Endothelial cell of umbilical vein (primary cell): ENCODE results near the gene FTO. TPM values are rescaled to one million over a fixed set of nuclear protein-coding genes. Genes with fewer than 3 reads are reported as not detected.

Experiments used
- BruUV-seq: library from RNA; stranded (reverse); fragments of 400-500 nt; replicated peaks from 2 replicates; lab custom pipeline; 2021; lab: Mats Ljungman, UMichigan
- CTCF ChIA-PET: fragments of 300-600, 350-600 bp; sonication (Branson Sonifier 250); formaldehyde crosslinking; loops from one replicate; lab custom pipeline; 2021; ENCODE audit warnings: antibody characterized with exemption, inconsistent platforms; lab: Charles Lee
- POLR2A ChIA-PET: fragments of 300-600, 350-600 bp; sonication (Branson Sonifier 250); formaldehyde crosslinking; loops from one replicate; lab custom pipeline; 2021; ENCODE audit warnings: antibody characterized with exemption, inconsistent platforms; lab: Charles Lee
- DNase-seq: peaks from one replicate; pipeline ENCODE4 v3.0.0-alpha.2; 2011; ENCODE audit warnings: low read depth, low spot score
- FAIRE-seq: peaks from 2 replicates; lab custom pipeline; 2011; peaks lifted over from hg19 to GRCh38; lab: Jason Lieb, UNC
- H2AFZ ChIP-seq: 2 replicates; pipeline ENCODE4 v1.6.0; 2012; ENCODE audit warnings: low read depth, low read length, control low read depth, inconsistent platforms
- H3K27ac ChIP-seq: 2 replicates; pipeline ENCODE4 v1.5.1; 2011; ENCODE audit warnings: low read depth, mild to moderate bottlenecking, control low read depth, low read length, moderate library complexity; ENCODE audit not compliant: insufficient read depth
- H3K27me3 ChIP-seq, 2 experiments: 2 replicates each; pipeline versions ENCODE4 v1.6.0 to v1.6.1; 2011; ENCODE audit warnings: low read length in 2 of 2, mixed read lengths in 1 of 2; ENCODE audit not compliant: control insufficient read depth in 2 of 2, insufficient read depth in 2 of 2
- H3K36me3 ChIP-seq, 2 experiments: 2 replicates in 1 of 2; 3 replicates in 1 of 2; pipeline ENCODE4 v1.5.1; 2011; ENCODE audit warnings: low read length in 2 of 2, mild to moderate bottlenecking in 1 of 2, moderate library complexity in 1 of 2; ENCODE audit not compliant: control insufficient read depth in 2 of 2, insufficient read depth in 2 of 2; ENCODE audit errors: extremely low read depth in 1 of 2
- H3K4me1 ChIP-seq: 3 replicates; pipeline ENCODE4 v1.5.1; 2011; ENCODE audit warnings: mild to moderate bottlenecking, low read length; ENCODE audit not compliant: control insufficient read depth, insufficient read depth; ENCODE audit errors: extremely low read depth
- H3K4me2 ChIP-seq: 2 replicates; pipeline ENCODE4 v1.6.1; 2011; ENCODE audit warnings: low read length, control low read depth, mixed read lengths; ENCODE audit not compliant: insufficient read depth
- H3K4me3 ChIP-seq, 3 experiments: fragments of 200-600 bp in 1 of 3; sonication (generic), shearing (Covaris generic) in 1 of 3; replicated peaks in 1 of 3; 2 replicates each; pipeline ENCODE4 v1.5.1; 2011 to 2016; ENCODE audit warnings: control low read depth in 3 of 3, low read length in 3 of 3, mild to moderate bottlenecking in 2 of 3, inconsistent platforms in 1 of 3, low read depth in 1 of 3, moderate library complexity in 1 of 3; ENCODE audit not compliant: insufficient read depth in 1 of 3
- H3K79me2 ChIP-seq: 2 replicates; pipeline ENCODE4 v1.6.0; 2012; ENCODE audit warnings: low read length, inconsistent platforms; ENCODE audit not compliant: control insufficient read depth, insufficient read depth
- H3K9ac ChIP-seq: replicated peaks from 2 replicates; pipeline ENCODE3; 2011; ENCODE audit warnings: low read length, control low read depth; ENCODE audit not compliant: insufficient read depth; ENCODE audit errors: extremely low read depth
- H3K9me1 ChIP-seq: replicated peaks from 3 replicates; pipeline ENCODE4 v1.6.0; 2011; ENCODE audit warnings: mild to moderate bottlenecking, low read length; ENCODE audit not compliant: control insufficient read depth, insufficient read depth; ENCODE audit errors: extremely low read depth
- H3K9me3 ChIP-seq: replicated peaks from 2 replicates; pipeline ENCODE4 v1.5.1; 2012; ENCODE audit warnings: low read length, inconsistent platforms; ENCODE audit not compliant: control insufficient read depth, insufficient read depth
- H4K20me1 ChIP-seq: replicated peaks from 2 replicates; pipeline ENCODE3; 2011; ENCODE audit warnings: mild to moderate bottlenecking, low read length; ENCODE audit not compliant: control insufficient read depth, insufficient read depth; ENCODE audit errors: extremely low read depth
- EZH2 ChIP-seq: IDR thresholded peaks from 2 replicates; pipeline ENCODE4 v1.6.1; 2012; ENCODE audit warnings: borderline replicate concordance, low read depth, mild to moderate bottlenecking, moderate library complexity, low read length, inconsistent platforms; ENCODE audit not compliant: severe bottlenecking
- FOS ChIP-seq: IDR thresholded peaks from 2 replicates; pipeline ENCODE4 v1.6.1; 2011; ENCODE audit warnings: mild to moderate bottlenecking, low read length, moderate library complexity, borderline replicate concordance; ENCODE audit not compliant: insufficient read depth
- GATA2 ChIP-seq: IDR thresholded peaks from 2 replicates; pipeline ENCODE4 v1.7.0; 2011; ENCODE audit warnings: low read depth, mild to moderate bottlenecking, moderate library complexity, mixed read lengths, low read length; ENCODE audit not compliant: insufficient read length, insufficient read depth
- JUN ChIP-seq: IDR thresholded peaks from 2 replicates; pipeline ENCODE4 v1.6.1; 2011; ENCODE audit warnings: borderline replicate concordance, low read depth; ENCODE audit not compliant: insufficient read length, insufficient read depth
- MYC ChIP-seq: IDR thresholded peaks from one replicate; pipeline ENCODE4 v1.6.1; 2011; ENCODE audit warnings: mild to moderate bottlenecking, low read depth, low read length
- POLR2A ChIP-seq: IDR thresholded peaks from 2 replicates; pipeline ENCODE4 v1.6.1; 2012; ENCODE audit warnings: low read depth, mild to moderate bottlenecking, control low read depth, low read length
- POLR2AphosphoS5 ChIP-seq: IDR thresholded peaks from 2 replicates; pipeline ENCODE4 v1.6.1; 2012; ENCODE audit warnings: low read depth, mild to moderate bottlenecking, control low read depth, low read length, moderate library complexity; ENCODE audit not compliant: insufficient read depth
- dilution Hi-C: fragments of 300-500 bp; cut with MboI; formaldehyde crosslinking; loops from one replicate; pipeline ENCODE4 v1.15.0; 2019; ENCODE audit warnings: low sequenced_read_pairs; ENCODE audit not compliant: extremely low pct_ligation_motif_present
- intact Hi-C: fragments of 100-400 bp; cut with micrococcal nuclease; formaldehyde crosslinking; loops from one replicate; pipeline ENCODE4 v1.10.0; 2022
- polyA plus RNA-seq, 4 experiments: library from polyadenylated mRNA; depleted of rRNA in 3 of 4; stranded (reverse) in 3 of 4; unstranded in 1 of 4; fragments of >200 nt; gene quantifications; 2 replicates each; pipeline versions ENCODE4 v1.2.1 to v1.2.3, GENCODE V29; 2011 to 2012; ENCODE audit warnings: missing spikeins in 1 of 4
- total RNA-seq: library from RNA; stranded (reverse); gene quantifications from 2 replicates; pipeline ENCODE4 v1.2.3, GENCODE V29; 2021
- TF ChIP-seq, protein P1 (sequence below), 2 donors: IDR thresholded peaks; 1 replicate in 1 of 2; 2 replicates in 1 of 2; pipeline ENCODE4 v1.5.1; 2011; ENCODE audit warnings: low read length in 2 of 2, mild to moderate bottlenecking in 2 of 2, moderate library complexity in 2 of 2, control low read depth in 1 of 2, inconsistent platforms in 1 of 2, low read depth in 1 of 2; ENCODE audit not compliant: insufficient read depth in 1 of 2; ENCODE audit errors: extremely low read depth in 1 of 2
- TF ChIP-seq, protein P2 (sequence below): IDR thresholded peaks from 2 replicates; pipeline ENCODE4 v1.6.1; 2011; ENCODE audit not compliant: insufficient read depth, insufficient read length

The FTO gene
- total and polyA plus RNA-seq, 2 donors (not counting 3 experiments of a cell fraction or from before 2014, with no cell fraction given): 48.6 to 87.1 TPM

DNA sequence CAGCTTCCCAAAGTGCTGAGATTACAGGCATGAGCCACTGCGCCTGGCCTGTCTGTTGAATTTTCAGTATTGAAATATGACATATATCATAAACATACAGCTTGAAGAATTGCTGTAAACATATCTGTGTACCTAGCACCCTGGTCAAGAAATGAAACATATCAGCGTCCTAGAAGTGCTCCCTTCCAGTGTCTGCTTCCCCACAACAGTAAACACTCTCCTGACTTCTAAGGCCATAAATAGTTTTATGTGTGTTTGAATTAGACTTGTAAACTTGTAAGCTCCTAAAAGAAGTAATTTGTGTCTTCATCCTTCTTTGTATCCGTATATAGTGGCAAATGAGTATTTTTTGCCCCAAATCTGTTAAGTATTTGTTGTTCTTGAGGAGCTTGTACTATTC, 132.2 kb downstream of the FTO start:
- no peaks in the 10 kb centered on the region for H3K36me3 ChIP-seq
- no peaks in the 10 kb centered on the region for H3K9me1 ChIP-seq
- no peak overlapping the region for H3K27ac ChIP-seq
- H4K20me1 ChIP-seq: no peaks in the 10 kb centered on the region
- H3K79me2 ChIP-seq: no peaks in the 10 kb centered on the region
- intact Hi-C loops (no loop called here), dilution Hi-C loops (no loop called here)
- no peak overlapping the region for H3K4me3 ChIP-seq
- no peaks in the 10 kb centered on the region for H3K9me3 ChIP-seq
- DNase-seq: no peak
- CTCF ChIA-PET: interaction anchor here (0.9 to 1.7 kb wide), 3 partner anchors 9 to 56 kb away, joined by 3 to 4 read pairs (median 3); no protein-coding TSS in a partner anchor
- H2AFZ ChIP-seq: no peak overlapping the region
- H3K4me1 ChIP-seq: no peaks in the 10 kb centered on the region
- H3K4me2 ChIP-seq: no peak overlapping the region
- H3K9ac ChIP-seq: no peak overlapping the region
- BruUV-seq: no TSS peak
- FAIRE-seq: no peak
- TF ChIP-seq POLR2A: no peak
- TF ChIP-seq, protein P1, sequence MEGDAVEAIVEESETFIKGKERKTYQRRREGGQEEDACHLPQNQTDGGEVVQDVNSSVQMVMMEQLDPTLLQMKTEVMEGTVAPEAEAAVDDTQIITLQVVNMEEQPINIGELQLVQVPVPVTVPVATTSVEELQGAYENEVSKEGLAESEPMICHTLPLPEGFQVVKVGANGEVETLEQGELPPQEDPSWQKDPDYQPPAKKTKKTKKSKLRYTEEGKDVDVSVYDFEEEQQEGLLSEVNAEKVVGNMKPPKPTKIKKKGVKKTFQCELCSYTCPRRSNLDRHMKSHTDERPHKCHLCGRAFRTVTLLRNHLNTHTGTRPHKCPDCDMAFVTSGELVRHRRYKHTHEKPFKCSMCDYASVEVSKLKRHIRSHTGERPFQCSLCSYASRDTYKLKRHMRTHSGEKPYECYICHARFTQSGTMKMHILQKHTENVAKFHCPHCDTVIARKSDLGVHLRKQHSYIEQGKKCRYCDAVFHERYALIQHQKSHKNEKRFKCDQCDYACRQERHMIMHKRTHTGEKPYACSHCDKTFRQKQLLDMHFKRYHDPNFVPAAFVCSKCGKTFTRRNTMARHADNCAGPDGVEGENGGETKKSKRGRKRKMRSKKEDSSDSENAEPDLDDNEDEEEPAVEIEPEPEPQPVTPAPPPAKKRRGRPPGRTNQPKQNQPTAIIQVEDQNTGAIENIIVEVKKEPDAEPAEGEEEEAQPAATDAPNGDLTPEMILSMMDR (IDR thresholded peaks at IDR 0.05; ENCODE audit: extremely low read depth in 1 of 2, insufficient read depth in 1 of 2, low read depth in 1 of 2, low read length in 2 of 2): no peak
- no peak for TF ChIP-seq GATA2
- TF ChIP-seq, protein P2, sequence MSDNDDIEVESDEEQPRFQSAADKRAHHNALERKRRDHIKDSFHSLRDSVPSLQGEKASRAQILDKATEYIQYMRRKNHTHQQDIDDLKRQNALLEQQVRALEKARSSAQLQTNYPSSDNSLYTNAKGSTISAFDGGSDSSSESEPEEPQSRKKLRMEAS: no peak
- TF ChIP-seq MYC: no peak
- POLR2A ChIA-PET: no interaction called here
- no peaks in the 10 kb centered on the region for H3K27me3 ChIP-seq

DNA sequence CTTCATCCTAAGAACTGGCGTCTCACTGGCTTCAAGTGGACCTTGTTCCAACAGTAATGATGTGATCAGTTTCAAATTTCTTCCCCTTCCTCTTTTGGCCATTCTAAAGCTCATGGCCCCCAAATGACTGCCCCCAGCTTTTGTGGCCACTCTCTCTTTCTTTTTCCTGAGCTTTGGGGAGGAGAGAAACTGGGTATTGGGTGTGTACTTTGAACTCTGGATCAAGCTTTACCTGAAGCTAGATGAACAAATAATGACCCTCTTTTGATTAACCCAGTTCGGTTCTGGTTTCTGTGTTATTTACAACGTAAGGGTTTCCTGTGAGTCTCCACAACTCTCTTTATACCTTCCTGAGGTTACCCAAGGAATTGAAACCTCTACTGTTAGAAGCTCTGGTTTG, 132.7 kb downstream of the FTO start:
- H2AFZ ChIP-seq: no peak overlapping the region
- CTCF ChIA-PET: interaction anchor here (0.9 to 1.7 kb wide), 4 partner anchors 9 to 59 kb away, joined by 3 to 4 read pairs (median 3); no protein-coding TSS in a partner anchor

More for the DNA sequence above, 132.7 kb downstream of the FTO start:
- H3K4me3 ChIP-seq: no peak overlapping the region
- POLR2A ChIA-PET: no interaction called here
- no TSS peak for BruUV-seq
- no peaks in the 10 kb centered on the region for H3K9me1 ChIP-seq
- DNase-seq (no peak), FAIRE-seq (peak; percentile 4)
- H3K9ac ChIP-seq: no peak overlapping the region
- no peak for TF ChIP-seq MYC
- TF ChIP-seq, protein P1 (IDR thresholded peaks at IDR 0.05; ENCODE audit: extremely low read depth in 1 of 2, insufficient read depth in 1 of 2, low read depth in 1 of 2, low read length in 2 of 2): no peak
- TF ChIP-seq JUN: no peak
- no peak for TF ChIP-seq POLR2AphosphoS5
- no peak for TF ChIP-seq GATA2
- no peak for TF ChIP-seq FOS
- no peak for TF ChIP-seq POLR2A
- no peak for TF ChIP-seq EZH2
- TF ChIP-seq, protein P2: no peak
- no peaks in the 10 kb centered on the region for H3K79me2 ChIP-seq
- intact Hi-C loops (no loop called here), dilution Hi-C loops (no loop called here)
- no peaks in the 10 kb centered on the region for H3K9me3 ChIP-seq
- H3K4me2 ChIP-seq: no peak overlapping the region
- H3K4me1 ChIP-seq: no peaks in the 10 kb centered on the region
- no peaks in the 10 kb centered on the region for H3K36me3 ChIP-seq
- no peaks in the 10 kb centered on the region for H3K27me3 ChIP-seq
- no peak overlapping the region for H3K27ac ChIP-seq
- H4K20me1 ChIP-seq: no peaks in the 10 kb centered on the region
